Liver (tissue), 9 donors: Measurements from ENCODE around the gene TGFBI. TPM values are rescaled to one million over a fixed set of nuclear protein-coding genes. Genes with fewer than 3 reads are reported as not detected.

Experiments used
- DNase-seq: peaks from one replicate; pipeline ENCODE4 v3.0.0-alpha.2; 2017; ENCODE audit warnings: low spot score
- H3K27ac ChIP-seq, 2 donors: one replicate each; pipeline ENCODE4 v1.7.0; 2013; ENCODE audit warnings: inconsistent platforms in 2 of 2, low read length in 2 of 2, control low read depth in 1 of 2, low read depth in 1 of 2, mild to moderate bottlenecking in 1 of 2
- H3K27me3 ChIP-seq, 4 donors: one replicate each; pipeline versions ENCODE4 v1.6.1 to v1.7.0; 2013; ENCODE audit warnings: low read length in 3 of 4, inconsistent platforms in 1 of 4, mild to moderate bottlenecking in 1 of 4, moderate library complexity in 1 of 4; ENCODE audit not compliant: control insufficient read depth in 4 of 4, insufficient read depth in 4 of 4
- H3K36me3 ChIP-seq, 4 donors: one replicate each; pipeline versions ENCODE4 v1.6.1 to v1.7.0; 2013; ENCODE audit warnings: low read length in 3 of 4, mild to moderate bottlenecking in 3 of 4, low read depth in 1 of 4, moderate library complexity in 1 of 4; ENCODE audit not compliant: control insufficient read depth in 4 of 4, insufficient read depth in 3 of 4
- H3K4me1 ChIP-seq, 4 donors: one replicate each; pipeline versions ENCODE4 v1.6.1 to v1.7.0; 2013; ENCODE audit warnings: low read length in 3 of 4, mild to moderate bottlenecking in 3 of 4, moderate library complexity in 1 of 4; ENCODE audit not compliant: control insufficient read depth in 4 of 4, insufficient read depth in 4 of 4
- H3K4me3 ChIP-seq, 3 donors: one replicate each; pipeline versions ENCODE4 v1.6.1 to v1.7.0; 2013; ENCODE audit warnings: low read length in 3 of 3, control low read depth in 1 of 3, low read depth in 1 of 3, mild to moderate bottlenecking in 1 of 3
- H3K9ac ChIP-seq, 2 donors: one replicate each; pipeline ENCODE4 v1.7.0; 2013; ENCODE audit warnings: low read length in 2 of 2, mild to moderate bottlenecking in 2 of 2, moderate library complexity in 2 of 2, control low read depth in 1 of 2, low read depth in 1 of 2
- H3K9me3 ChIP-seq, 4 donors: one replicate each; pipeline versions ENCODE4 v1.6.1 to v1.7.0; 2013; ENCODE audit warnings: low read length in 3 of 4; ENCODE audit not compliant: control insufficient read depth in 4 of 4
- CTCF ChIP-seq: fragments of 150-350 bp; IDR thresholded peaks from 2 replicates; pipeline ENCODE4 v1.5.1; 2017; ENCODE audit warnings: improper control_type of control experiment, low read depth, low read length; ENCODE audit not compliant: missing input control
- EGR1 ChIP-seq, 2 donors: IDR thresholded peaks; 2 replicates each; pipeline ENCODE4 v1.6.1; 2016 to 2018; ENCODE audit warnings: antibody characterized with exemption in 2 of 2, low read depth in 2 of 2
- FOXA1 ChIP-seq: IDR thresholded peaks from 2 replicates; pipeline ENCODE4 v1.6.1; 2016; ENCODE audit warnings: antibody characterized with exemption
- FOXA2 ChIP-seq: IDR thresholded peaks from 2 replicates; pipeline ENCODE4 v1.6.1; 2016; ENCODE audit warnings: antibody characterized with exemption
- HNF4A ChIP-seq, 2 donors: conservative IDR thresholded peaks; 2 replicates each; pipeline ENCODE4 v1.6.1; 2016; ENCODE audit warnings: antibody characterized with exemption in 2 of 2, mild to moderate bottlenecking in 2 of 2
- JUND ChIP-seq, 2 donors: IDR thresholded peaks; 2 replicates each; pipeline ENCODE4 v1.6.1; 2016; ENCODE audit warnings: antibody characterized with exemption in 2 of 2
- RAD21 ChIP-seq, 2 donors: IDR thresholded peaks; 2 replicates each; pipeline ENCODE4 v1.6.1; 2016; ENCODE audit warnings: antibody characterized with exemption in 2 of 2, mild to moderate bottlenecking in 2 of 2
- RXRA ChIP-seq, 2 donors: IDR thresholded peaks; 2 replicates each; pipeline ENCODE4 v1.6.1; 2017 to 2018; ENCODE audit warnings: antibody characterized with exemption in 2 of 2, mild to moderate bottlenecking in 1 of 2
- SP1 ChIP-seq: IDR thresholded peaks from 2 replicates; pipeline ENCODE4 v1.6.1; 2018; ENCODE audit warnings: antibody characterized with exemption, mild to moderate bottlenecking
- TAF1 ChIP-seq: conservative IDR thresholded peaks from 2 replicates; pipeline ENCODE4 v1.6.1; 2016; ENCODE audit warnings: antibody characterized with exemption, mild to moderate bottlenecking
- YY1 ChIP-seq: IDR thresholded peaks from 2 replicates; pipeline ENCODE4 v1.6.1; 2016; ENCODE audit warnings: antibody characterized with exemption, mild to moderate bottlenecking
- WGBS: extraction: QIAGEN DNeasy Blood & Tissue Kit; methylation state at CpG from one replicate; pipeline ENCODE4 v1.1.7; 2013; 5-methylcytosine and 5-hydroxymethylcytosine counted together
- polyA plus RNA-seq, 2 donors: library from polyadenylated mRNA; stranded (reverse) in 1 of 2; unstranded in 1 of 2; fragments of 200-250 nt in 1 of 2; fragments of >200 nt in 1 of 2; fragmentation: Nextera tagmentation in 1 of 2; extraction: Ambion mirVana in 1 of 2; gene quantifications; one replicate each; pipeline versions ENCODE4 v1.2.1 to v1.2.3, GENCODE V29; 2013 to 2015
- total RNA-seq, 2 donors: library from RNA; depleted of rRNA; stranded (reverse); fragments of >200 nt; gene quantifications; one replicate each; pipeline ENCODE4 v1.2.3, GENCODE V29; 2014
- TF ChIP-seq, protein P1 (sequence below): IDR thresholded peaks from 2 replicates; pipeline ENCODE4 v1.6.1; 2016; ENCODE audit warnings: antibody characterized with exemption, mild to moderate bottlenecking
- TF ChIP-seq, protein P2 (sequence below): IDR thresholded peaks from 2 replicates; pipeline ENCODE4 v1.6.1; 2016; ENCODE audit warnings: antibody characterized with exemption
- TF ChIP-seq, protein P3 (sequence below): IDR thresholded peaks from 2 replicates; pipeline ENCODE4 v1.6.1; 2016; ENCODE audit warnings: antibody characterized with exemption
- TF ChIP-seq, protein P4 (sequence below): IDR thresholded peaks from 2 replicates; pipeline ENCODE4 v1.6.1; 2016; ENCODE audit warnings: antibody characterized with exemption
- donor health status: healthy.
- donor health status: healthy.
- donor health status: healthy.
- donor health status: healthy.
- donor health status: healthy.

TGFBI gene
- total and polyA plus RNA-seq, 4 donors: 33.7 to 144 (median 44.1) TPM

GRCh38 chr5:136030956-136031611 lies 2.3 kb downstream of the TGFBI start (continued):
- TF ChIP-seq FOXA2: no peak

DNA sequence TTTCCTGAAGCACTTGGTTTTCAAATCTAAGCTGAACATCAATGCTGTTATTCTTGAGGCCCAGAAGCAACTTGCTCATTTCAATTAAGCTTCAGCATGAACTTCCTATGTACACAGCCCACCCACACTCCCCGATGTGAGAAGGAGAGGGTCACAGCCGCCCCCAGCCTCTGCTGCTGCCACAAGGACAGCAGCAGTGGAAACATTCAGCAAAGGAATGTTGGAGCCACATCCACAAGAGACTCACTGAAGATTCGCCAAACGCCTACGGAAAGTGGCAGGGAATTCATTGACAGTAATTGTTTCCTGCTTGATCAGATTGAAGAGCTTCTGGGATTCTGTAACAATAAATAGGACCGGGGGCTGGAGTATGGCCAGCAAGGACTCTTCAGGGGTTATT lies 2.9 kb downstream of the TGFBI start:
- no peak overlapping the region for H3K4me3 ChIP-seq
- no peaks in the 10 kb centered on the region for H3K9me3 ChIP-seq
- WGBS: 86% methylated on average over 6 of the region's 6 CpGs
- TF ChIP-seq JUND (IDR thresholded peaks at IDR 0.05) (no peak), YY1 (no peak), HNF4A (conservative IDR thresholded peaks at IDR 0.05) (no peak), EGR1 (IDR thresholded peaks at IDR 0.05; ENCODE audit: low read depth in 2 of 2) (no peak), RAD21 (IDR thresholded peaks at IDR 0.05) (no peak), CTCF (no peak), TAF1 (no peak), SP1 (no peak), FOXA1 (no peak), FOXA2 (no peak), RXRA (IDR thresholded peaks at IDR 0.05) (no peak)
- TF ChIP-seq, protein P1, sequence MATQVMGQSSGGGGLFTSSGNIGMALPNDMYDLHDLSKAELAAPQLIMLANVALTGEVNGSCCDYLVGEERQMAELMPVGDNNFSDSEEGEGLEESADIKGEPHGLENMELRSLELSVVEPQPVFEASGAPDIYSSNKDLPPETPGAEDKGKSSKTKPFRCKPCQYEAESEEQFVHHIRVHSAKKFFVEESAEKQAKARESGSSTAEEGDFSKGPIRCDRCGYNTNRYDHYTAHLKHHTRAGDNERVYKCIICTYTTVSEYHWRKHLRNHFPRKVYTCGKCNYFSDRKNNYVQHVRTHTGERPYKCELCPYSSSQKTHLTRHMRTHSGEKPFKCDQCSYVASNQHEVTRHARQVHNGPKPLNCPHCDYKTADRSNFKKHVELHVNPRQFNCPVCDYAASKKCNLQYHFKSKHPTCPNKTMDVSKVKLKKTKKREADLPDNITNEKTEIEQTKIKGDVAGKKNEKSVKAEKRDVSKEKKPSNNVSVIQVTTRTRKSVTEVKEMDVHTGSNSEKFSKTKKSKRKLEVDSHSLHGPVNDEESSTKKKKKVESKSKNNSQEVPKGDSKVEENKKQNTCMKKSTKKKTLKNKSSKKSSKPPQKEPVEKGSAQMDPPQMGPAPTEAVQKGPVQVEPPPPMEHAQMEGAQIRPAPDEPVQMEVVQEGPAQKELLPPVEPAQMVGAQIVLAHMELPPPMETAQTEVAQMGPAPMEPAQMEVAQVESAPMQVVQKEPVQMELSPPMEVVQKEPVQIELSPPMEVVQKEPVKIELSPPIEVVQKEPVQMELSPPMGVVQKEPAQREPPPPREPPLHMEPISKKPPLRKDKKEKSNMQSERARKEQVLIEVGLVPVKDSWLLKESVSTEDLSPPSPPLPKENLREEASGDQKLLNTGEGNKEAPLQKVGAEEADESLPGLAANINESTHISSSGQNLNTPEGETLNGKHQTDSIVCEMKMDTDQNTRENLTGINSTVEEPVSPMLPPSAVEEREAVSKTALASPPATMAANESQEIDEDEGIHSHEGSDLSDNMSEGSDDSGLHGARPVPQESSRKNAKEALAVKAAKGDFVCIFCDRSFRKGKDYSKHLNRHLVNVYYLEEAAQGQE: no peak
- TF ChIP-seq, protein P2, sequence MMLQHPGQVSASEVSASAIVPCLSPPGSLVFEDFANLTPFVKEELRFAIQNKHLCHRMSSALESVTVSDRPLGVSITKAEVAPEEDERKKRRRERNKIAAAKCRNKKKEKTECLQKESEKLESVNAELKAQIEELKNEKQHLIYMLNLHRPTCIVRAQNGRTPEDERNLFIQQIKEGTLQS: no peak
- TF ChIP-seq, protein P3, sequence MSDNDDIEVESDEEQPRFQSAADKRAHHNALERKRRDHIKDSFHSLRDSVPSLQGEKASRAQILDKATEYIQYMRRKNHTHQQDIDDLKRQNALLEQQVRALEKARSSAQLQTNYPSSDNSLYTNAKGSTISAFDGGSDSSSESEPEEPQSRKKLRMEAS: no peak
- TF ChIP-seq, protein P4, sequence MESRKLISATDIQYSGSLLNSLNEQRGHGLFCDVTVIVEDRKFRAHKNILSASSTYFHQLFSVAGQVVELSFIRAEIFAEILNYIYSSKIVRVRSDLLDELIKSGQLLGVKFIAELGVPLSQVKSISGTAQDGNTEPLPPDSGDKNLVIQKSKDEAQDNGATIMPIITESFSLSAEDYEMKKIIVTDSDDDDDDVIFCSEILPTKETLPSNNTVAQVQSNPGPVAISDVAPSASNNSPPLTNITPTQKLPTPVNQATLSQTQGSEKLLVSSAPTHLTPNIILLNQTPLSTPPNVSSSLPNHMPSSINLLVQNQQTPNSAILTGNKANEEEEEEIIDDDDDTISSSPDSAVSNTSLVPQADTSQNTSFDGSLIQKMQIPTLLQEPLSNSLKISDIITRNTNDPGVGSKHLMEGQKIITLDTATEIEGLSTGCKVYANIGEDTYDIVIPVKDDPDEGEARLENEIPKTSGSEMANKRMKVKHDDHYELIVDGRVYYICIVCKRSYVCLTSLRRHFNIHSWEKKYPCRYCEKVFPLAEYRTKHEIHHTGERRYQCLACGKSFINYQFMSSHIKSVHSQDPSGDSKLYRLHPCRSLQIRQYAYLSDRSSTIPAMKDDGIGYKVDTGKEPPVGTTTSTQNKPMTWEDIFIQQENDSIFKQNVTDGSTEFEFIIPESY: no peak
- no peak overlapping the region for H3K9ac ChIP-seq
- no peaks in the 10 kb centered on the region for H3K27me3 ChIP-seq
- peaks cover 0 to 28% (median 6%) of the 10 kb centered on the region in 4 donors for H3K4me1 ChIP-seq
- DNase-seq: no peak
- peaks cover 0 to 14% (median 9%) of the 10 kb centered on the region in 4 donors for H3K36me3 ChIP-seq
- H3K27ac ChIP-seq: no peak overlapping the region
